ENCODE measurements around the gene BACH2. TPM values are rescaled to one million over a fixed set of nuclear protein-coding genes. Genes with fewer than 3 reads are reported as not detected.

The BACH2 gene
- total and polyA plus RNA-seq, 2 donors (not counting 1 experiment from before 2014, with no cell fraction given), result 2.2 to 2.6 TPM

DNA sequence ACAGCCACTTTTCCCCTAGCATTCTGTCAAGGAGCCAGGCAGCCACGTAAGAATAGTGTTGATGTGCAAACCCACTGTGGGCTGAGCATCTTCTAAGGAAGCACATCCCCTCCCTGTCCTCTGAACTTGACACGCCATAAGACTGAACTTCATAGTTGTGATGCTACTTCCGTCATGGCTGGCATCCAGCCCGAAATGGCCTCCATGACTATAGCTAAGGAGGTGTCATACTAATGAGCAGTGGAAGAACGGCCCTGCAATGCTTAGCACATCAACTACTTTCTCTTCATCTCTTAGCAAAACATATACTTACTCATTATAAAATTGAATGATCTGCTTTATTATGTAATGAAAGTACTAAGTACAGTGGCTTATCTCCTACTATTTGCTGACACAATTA is 292.1 kb downstream of the BACH2 start:
- H3K36me3 ChIP-seq (ENCODE audit: control insufficient read depth, insufficient read depth, low read length), result no peaks in the 10 kb centered on the region
- H3K27me3 ChIP-seq (ENCODE audit: control insufficient read depth, insufficient read depth, low read length), result no peaks in the 10 kb centered on the region
- no peak overlapping the region for H2AFZ ChIP-seq (ENCODE audit: low read length)
- H3K79me2 ChIP-seq (ENCODE audit: control insufficient read depth, insufficient read depth, low read length), result no peaks in the 10 kb centered on the region
- TF ChIP-seq EZH2 (IDR thresholded peaks at IDR 0.05; ENCODE audit: low read length, missing control alignments), result no peak
- TF ChIP-seq, protein P1, sequence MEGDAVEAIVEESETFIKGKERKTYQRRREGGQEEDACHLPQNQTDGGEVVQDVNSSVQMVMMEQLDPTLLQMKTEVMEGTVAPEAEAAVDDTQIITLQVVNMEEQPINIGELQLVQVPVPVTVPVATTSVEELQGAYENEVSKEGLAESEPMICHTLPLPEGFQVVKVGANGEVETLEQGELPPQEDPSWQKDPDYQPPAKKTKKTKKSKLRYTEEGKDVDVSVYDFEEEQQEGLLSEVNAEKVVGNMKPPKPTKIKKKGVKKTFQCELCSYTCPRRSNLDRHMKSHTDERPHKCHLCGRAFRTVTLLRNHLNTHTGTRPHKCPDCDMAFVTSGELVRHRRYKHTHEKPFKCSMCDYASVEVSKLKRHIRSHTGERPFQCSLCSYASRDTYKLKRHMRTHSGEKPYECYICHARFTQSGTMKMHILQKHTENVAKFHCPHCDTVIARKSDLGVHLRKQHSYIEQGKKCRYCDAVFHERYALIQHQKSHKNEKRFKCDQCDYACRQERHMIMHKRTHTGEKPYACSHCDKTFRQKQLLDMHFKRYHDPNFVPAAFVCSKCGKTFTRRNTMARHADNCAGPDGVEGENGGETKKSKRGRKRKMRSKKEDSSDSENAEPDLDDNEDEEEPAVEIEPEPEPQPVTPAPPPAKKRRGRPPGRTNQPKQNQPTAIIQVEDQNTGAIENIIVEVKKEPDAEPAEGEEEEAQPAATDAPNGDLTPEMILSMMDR (conservative IDR thresholded peaks at IDR 0.05 in 1 of 2, IDR thresholded peaks at IDR 0.05 in 1 of 2; ENCODE audit: low read depth in 1 of 2, low read length in 2 of 2), result no peak
- no peaks in the 10 kb centered on the region for H4K20me1 ChIP-seq (ENCODE audit: control insufficient read depth, extremely low read depth, insufficient read depth, low read length)
- no peaks in the 10 kb centered on the region for H3K9me3 ChIP-seq (ENCODE audit: control insufficient read depth, insufficient read depth, low read depth, low read length)
- no peak overlapping the region for H3K9ac ChIP-seq (ENCODE audit: insufficient read depth, low read length)
- H3K4me3 ChIP-seq (replicated peaks in 1 of 4; ENCODE audit: control extremely low read depth in 1 of 4, insufficient read depth in 1 of 4, low read depth in 3 of 4, low read length in 4 of 4), result no peak overlapping the region
- H3K27ac ChIP-seq (ENCODE audit: insufficient read depth, low read length), result no peak overlapping the region
- no peak overlapping the region for H3K4me2 ChIP-seq (ENCODE audit: extremely low read depth, insufficient read depth, low read length)
- H3K4me1 ChIP-seq (ENCODE audit: control insufficient read depth, extremely low read depth, insufficient read depth, low read length), result peaks cover 3% of the 10 kb centered on the region
- peak in 1 of 2 donors; percentile 14 for DNase-seq (ENCODE audit: low read depth in 2 of 2)

DNA sequence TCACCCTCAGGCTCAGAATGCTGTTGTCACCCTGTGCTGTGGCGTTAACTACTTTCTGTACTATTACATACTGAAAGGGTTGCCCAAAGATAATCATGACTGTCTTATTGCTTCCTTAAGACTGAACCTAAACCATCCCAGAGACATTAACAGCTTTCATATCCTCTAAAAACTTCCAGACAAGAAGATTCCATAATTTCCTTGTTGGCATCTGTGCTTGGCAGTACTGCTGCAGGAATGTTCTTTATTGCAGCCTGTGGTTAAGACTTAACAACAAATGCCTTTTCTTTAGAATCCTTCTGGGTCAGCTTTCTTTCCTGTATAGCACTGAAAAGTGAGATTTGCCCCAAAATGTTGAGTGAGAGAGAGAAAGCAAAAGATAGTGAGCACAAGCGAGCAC is 292.7 kb downstream of the BACH2 start:
- Histone ChIP-seq H2AFZ (ENCODE audit: low read length) (no peak overlapping the region), H4K20me1 (ENCODE audit: control insufficient read depth, extremely low read depth, insufficient read depth, low read length) (no peaks in the 10 kb centered on the region), H3K27me3 (ENCODE audit: control insufficient read depth, insufficient read depth, low read length) (no peaks in the 10 kb centered on the region), H3K9ac (ENCODE audit: insufficient read depth, low read length) (no peak overlapping the region), H3K4me3 (replicated peaks in 1 of 4; ENCODE audit: control extremely low read depth in 1 of 4, insufficient read depth in 1 of 4, low read depth in 3 of 4, low read length in 4 of 4) (no peak overlapping the region), H3K9me3 (ENCODE audit: control insufficient read depth, insufficient read depth, low read depth, low read length) (no peaks in the 10 kb centered on the region), H3K4me2 (ENCODE audit: extremely low read depth, insufficient read depth, low read length) (no peak overlapping the region), H3K79me2 (ENCODE audit: control insufficient read depth, insufficient read depth, low read length) (no peaks in the 10 kb centered on the region), H3K27ac (ENCODE audit: insufficient read depth, low read length) (no peak overlapping the region), H3K36me3 (ENCODE audit: control insufficient read depth, insufficient read depth, low read length) (no peaks in the 10 kb centered on the region), H3K4me1 (ENCODE audit: control insufficient read depth, extremely low read depth, insufficient read depth, low read length) (no peaks in the 10 kb centered on the region)
- DNase-seq (ENCODE audit: low read depth in 2 of 2), result peak in 1 of 2 donors; percentile 70
- no peak for TF ChIP-seq EZH2 (IDR thresholded peaks at IDR 0.05; ENCODE audit: low read length, missing control alignments)
- TF ChIP-seq, protein P1 (conservative IDR thresholded peaks at IDR 0.05 in 1 of 2, IDR thresholded peaks at IDR 0.05 in 1 of 2; ENCODE audit: low read depth in 1 of 2, low read length in 2 of 2), result no peak

DNA sequence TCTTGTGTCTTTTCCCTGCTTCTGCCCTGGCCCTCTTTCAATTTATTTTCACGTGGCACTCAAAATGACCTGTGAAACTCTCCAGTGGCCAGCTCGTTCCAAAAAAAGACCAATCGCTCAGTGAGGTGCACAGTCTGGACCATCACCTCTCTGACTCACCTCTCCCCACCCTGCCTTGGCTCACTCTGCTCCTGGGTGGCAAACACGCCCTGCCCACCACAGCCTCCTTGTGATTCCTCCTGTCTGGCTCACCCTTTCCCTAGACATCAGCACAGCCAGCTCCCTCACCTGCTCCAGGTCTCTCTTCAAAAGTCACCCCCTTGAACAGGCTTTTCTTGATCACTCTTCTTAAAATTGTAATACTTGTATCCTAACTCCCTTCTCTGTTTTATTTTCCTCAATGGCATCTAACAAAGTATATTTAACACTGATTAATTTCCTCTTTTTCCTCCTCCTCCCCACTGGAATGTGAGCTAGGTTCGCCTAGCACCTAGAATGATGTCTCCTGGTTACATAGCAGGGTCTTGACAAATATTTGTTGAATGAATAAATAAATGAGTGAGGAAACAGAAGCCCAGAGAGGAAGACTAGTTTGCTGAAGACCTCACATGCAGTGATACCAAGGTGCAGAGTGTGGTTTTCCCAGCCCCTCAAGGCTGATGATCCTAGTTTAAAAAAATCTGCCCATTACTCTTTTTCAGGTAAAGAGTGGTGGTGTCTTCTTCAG is 293.4 kb downstream of the BACH2 start:
- Histone ChIP-seq H3K4me3 (replicated peaks in 1 of 4; ENCODE audit: control extremely low read depth in 1 of 4, insufficient read depth in 1 of 4, low read depth in 3 of 4, low read length in 4 of 4) (no peak overlapping the region), H3K27ac (ENCODE audit: insufficient read depth, low read length) (no peak overlapping the region), H3K4me1 (ENCODE audit: control insufficient read depth, extremely low read depth, insufficient read depth, low read length) (no peaks in the 10 kb centered on the region), H4K20me1 (ENCODE audit: control insufficient read depth, extremely low read depth, insufficient read depth, low read length) (no peaks in the 10 kb centered on the region), H3K4me2 (ENCODE audit: extremely low read depth, insufficient read depth, low read length) (no peak overlapping the region), H3K79me2 (ENCODE audit: control insufficient read depth, insufficient read depth, low read length) (no peaks in the 10 kb centered on the region), H3K36me3 (ENCODE audit: control insufficient read depth, insufficient read depth, low read length) (no peaks in the 10 kb centered on the region), H2AFZ (ENCODE audit: low read length) (no peak overlapping the region), H3K9ac (ENCODE audit: insufficient read depth, low read length) (no peak overlapping the region), H3K27me3 (ENCODE audit: control insufficient read depth, insufficient read depth, low read length) (no peaks in the 10 kb centered on the region), H3K9me3 (ENCODE audit: control insufficient read depth, insufficient read depth, low read depth, low read length) (no peaks in the 10 kb centered on the region)
- DNase-seq (ENCODE audit: low read depth in 2 of 2), result peak in 1 of 2 donors; percentile 61
- TF ChIP-seq EZH2 (IDR thresholded peaks at IDR 0.05; ENCODE audit: low read length, missing control alignments), result no peak
- TF ChIP-seq, protein P1 (conservative IDR thresholded peaks at IDR 0.05 in 1 of 2, IDR thresholded peaks at IDR 0.05 in 1 of 2; ENCODE audit: low read depth in 1 of 2, low read length in 2 of 2), result no peak

Measured in fibroblast of lung (primary cell).